Muscle layer of colon (tissue), 2 donors: ENCODE measurements around the gene ADCY3.
A peak's percentile ranks its signal among the peaks of the same experiment; 100 is the strongest.

ENCODE experiments used
- H3K27ac ChIP-seq: one replicate; pipeline ENCODE4 v1.7.0; 2013; ENCODE audit warnings: low read depth, mild to moderate bottlenecking, low read length, moderate library complexity
- H3K27me3 ChIP-seq, 2 donors: one replicate each; pipeline ENCODE4 v1.7.0; 2013; ENCODE audit warnings: low read length in 2 of 2, mild to moderate bottlenecking in 2 of 2; ENCODE audit not compliant: insufficient read depth in 2 of 2, control insufficient read depth in 1 of 2
- H3K36me3 ChIP-seq: one replicate; pipeline ENCODE4 v1.7.0; 2013; ENCODE audit warnings: mild to moderate bottlenecking, low read length; ENCODE audit not compliant: insufficient read depth
- H3K4me1 ChIP-seq: one replicate; pipeline ENCODE4 v1.7.0; 2013; ENCODE audit warnings: mild to moderate bottlenecking, low read length; ENCODE audit not compliant: insufficient read depth
- H3K4me3 ChIP-seq, 2 donors: one replicate each; pipeline ENCODE4 v1.7.0; 2013; ENCODE audit warnings: low read length in 2 of 2, low read depth in 1 of 2, mild to moderate bottlenecking in 1 of 2, moderate library complexity in 1 of 2
- H3K9ac ChIP-seq: one replicate; pipeline ENCODE4 v1.7.0; 2013; ENCODE audit warnings: low read length
- H3K9me3 ChIP-seq: one replicate; pipeline ENCODE4 v1.7.0; 2013; ENCODE audit warnings: mild to moderate bottlenecking, low read length
- donor health status: abdominal sarcoma.
- donor health status: Adenocarcinoma of cecum.

Gene ADCY3

DNA sequence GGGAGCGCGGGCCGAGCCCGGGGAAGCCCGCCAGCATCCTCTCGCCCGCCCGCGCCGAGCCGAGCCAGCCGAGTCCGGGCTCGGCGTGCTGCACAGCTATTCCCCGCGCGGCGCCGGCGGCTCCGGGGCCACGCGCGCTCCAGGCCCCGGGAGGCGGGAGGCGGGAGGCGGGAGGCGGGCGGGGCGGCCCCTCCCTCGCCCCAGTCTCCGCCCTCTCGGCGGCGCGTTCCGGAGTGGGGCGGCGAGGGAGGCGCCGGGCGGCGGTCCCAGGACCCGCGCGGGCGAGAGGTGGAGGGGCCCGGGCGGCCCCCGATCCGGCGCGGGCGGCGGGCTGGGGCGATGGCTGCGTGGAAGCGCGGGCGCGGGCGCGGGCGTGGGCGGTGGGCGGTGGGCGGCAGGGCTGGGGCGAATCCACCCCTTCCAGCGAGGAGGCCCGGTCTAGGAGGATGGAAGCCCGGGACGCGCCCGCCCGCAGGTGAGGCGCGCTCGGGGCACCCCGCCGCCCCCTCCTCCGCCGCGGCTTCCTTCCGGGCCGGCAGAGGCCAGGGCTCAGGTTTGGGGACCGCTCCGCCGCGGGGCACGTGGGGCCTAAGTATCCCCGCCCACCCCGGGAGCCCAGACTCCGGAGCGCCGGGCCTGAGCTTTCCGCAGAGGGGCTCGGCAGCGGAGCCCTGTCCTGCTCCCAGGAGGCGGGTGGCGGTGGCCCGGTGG is at the start of gene ADCY3:
ADCY3 (minus strand) TSS at position 140 of the 711 bp plus-strand sequence. CDS start 1,250 bp downstream, outside the sequence.
- Histone ChIP-seq H3K9me3 (no peaks in the 10 kb centered on the region), H3K4me3 (peak within 1 kb of the TSS; percentile 55 to 57), H3K27ac (no peak within 1 kb of the TSS), H3K36me3 (no peaks in the 10 kb centered on the region), H3K27me3 (no peaks in the 10 kb centered on the region), H3K9ac (no peak within 1 kb of the TSS), H3K4me1 (no peaks in the 10 kb centered on the region)

DNA sequence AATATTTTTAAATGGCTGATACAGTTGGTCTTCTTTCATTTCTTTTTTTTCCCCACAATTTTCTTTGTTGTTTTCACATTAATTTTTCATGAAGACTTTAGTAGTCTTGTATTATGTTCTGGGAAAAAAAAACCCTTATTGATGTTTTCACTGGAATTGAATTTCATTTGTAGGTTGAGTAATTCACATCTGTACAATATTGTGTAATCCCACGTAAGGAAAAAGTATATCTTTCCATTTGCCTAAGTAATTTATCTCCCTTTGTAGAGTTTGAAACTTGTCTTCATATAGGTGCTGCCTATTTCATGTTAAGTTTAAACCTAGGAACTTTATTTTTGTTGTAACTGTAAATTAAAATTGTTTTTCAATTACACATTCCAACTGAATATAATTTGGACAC is 49.7 kb upstream of the ADCY3 start:
- no peaks in the 10 kb centered on the region for H3K9me3 ChIP-seq
- no peak overlapping the region for H3K9ac ChIP-seq
- H3K27ac ChIP-seq, result peak overlapping the region; percentile 20

DNA sequence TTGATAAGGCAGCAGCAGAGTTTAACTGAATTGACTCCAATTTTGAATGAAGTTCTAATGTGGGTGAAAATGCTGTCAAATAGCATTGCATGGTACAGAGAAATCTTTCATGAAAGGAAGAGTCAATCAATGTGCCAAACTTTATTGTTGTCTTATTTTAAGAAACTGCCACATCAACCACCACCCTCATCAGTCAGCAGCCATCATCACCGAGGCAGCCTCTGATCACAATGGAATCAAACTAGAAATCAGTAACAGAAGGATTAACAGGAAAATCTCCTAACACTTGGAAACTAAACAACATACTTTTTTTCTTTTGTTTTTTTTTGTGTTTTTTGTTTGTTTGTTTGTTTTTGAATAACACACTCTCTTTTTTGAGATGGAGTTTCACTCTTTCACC is 41.9 kb upstream of the ADCY3 start:
- no peaks in the 10 kb centered on the region for H3K9me3 ChIP-seq
- H3K36me3 ChIP-seq, result peaks cover 75% of the 10 kb centered on the region
- H3K9ac ChIP-seq, result no peak overlapping the region
- no peaks in the 10 kb centered on the region for H3K27me3 ChIP-seq
- no peak overlapping the region for H3K4me3 ChIP-seq
- H3K27ac ChIP-seq, result no peak overlapping the region
- H3K4me1 ChIP-seq, result no peaks in the 10 kb centered on the region

More for the DNA sequence above, 49.7 kb upstream of the ADCY3 start:
- Histone ChIP-seq H3K36me3 (peaks cover 19% of the 10 kb centered on the region), H3K27me3 (no peaks in the 10 kb centered on the region), H3K4me3 (no peak overlapping the region), H3K4me1 (peaks cover 11% of the 10 kb centered on the region)

DNA sequence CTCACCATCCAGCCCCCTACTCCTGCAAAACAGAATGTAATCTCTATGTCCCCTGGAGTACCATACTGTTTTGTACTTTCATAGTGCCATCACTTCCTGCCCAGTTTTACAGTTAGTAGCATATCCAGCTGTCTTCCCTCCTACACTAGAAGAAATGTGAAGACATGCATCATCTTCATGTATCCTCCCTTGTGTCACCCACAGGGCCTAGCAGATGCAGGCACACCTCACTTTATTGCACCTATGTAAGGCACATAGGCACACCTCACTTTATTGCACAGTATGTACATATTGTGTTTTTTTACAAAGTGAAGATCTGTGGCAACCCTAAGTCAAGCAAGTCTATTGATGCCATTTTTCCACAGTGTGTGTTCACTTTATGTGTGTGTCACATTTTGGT is 39.7 kb upstream of the ADCY3 start:
- Histone ChIP-seq H3K4me1 (no peaks in the 10 kb centered on the region), H3K9me3 (peaks cover 5% of the 10 kb centered on the region), H3K27me3 (no peaks in the 10 kb centered on the region), H3K36me3 (peaks cover 78% of the 10 kb centered on the region), H3K4me3 (no peak overlapping the region), H3K9ac (no peak overlapping the region), H3K27ac (no peak overlapping the region)

DNA sequence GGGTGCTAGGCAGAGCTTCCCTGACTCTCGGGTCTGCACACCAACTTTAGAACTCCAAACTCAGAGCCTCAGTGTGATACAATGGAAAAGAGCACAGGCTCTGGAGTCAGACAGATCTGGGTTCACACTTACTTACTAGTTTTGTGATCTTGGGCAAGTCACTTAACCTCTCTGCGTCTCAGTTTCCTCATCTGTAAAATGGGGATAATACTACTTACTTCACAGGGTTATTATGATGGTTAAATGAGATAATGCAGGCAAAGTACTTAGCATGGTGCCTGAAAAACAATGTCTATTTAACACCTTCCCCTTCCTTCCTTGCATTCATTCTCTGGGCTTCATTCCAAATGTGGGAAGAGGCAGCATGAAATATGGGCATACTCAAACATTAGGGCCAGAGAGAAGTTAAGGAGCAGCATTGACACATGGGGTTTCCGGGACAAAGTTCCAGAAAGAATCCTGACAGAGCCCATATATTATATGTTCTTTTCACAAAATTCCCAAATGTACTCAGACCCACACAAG is 38.4 kb upstream of the ADCY3 start:
- Histone ChIP-seq H3K4me1 (no peaks in the 10 kb centered on the region), H3K9me3 (peaks cover 5% of the 10 kb centered on the region), H3K36me3 (peaks cover 81% of the 10 kb centered on the region), H3K4me3 (no peak overlapping the region), H3K27ac (no peak overlapping the region), H3K9ac (no peak overlapping the region), H3K27me3 (no peaks in the 10 kb centered on the region)

DNA sequence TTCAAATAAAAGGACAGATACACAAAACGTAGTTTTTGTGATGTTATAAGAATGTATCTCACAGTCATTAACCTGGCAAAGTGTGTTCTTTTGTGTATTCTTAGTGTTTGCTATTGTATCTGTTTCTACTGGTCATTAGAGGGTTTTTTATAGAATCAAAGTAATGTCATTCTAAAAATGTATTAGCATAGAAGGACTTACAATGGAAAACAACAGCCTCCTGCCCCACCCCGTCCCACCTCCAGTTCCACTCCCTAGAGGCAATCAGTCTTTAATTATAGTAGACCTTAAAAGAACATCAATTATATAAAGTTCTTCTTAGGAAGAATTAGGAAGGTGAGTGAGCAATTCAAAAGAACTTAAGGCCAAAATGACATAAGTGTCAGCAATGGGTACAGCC is 37.9 kb upstream of the ADCY3 start:
- no peaks in the 10 kb centered on the region for H3K4me1 ChIP-seq
- H3K36me3 ChIP-seq, result peaks cover 81% of the 10 kb centered on the region
- H3K9me3 ChIP-seq, result peaks cover 5% of the 10 kb centered on the region
- no peaks in the 10 kb centered on the region for H3K27me3 ChIP-seq
- H3K4me3 ChIP-seq, result no peak overlapping the region
- no peak overlapping the region for H3K9ac ChIP-seq
- no peak overlapping the region for H3K27ac ChIP-seq

DNA sequence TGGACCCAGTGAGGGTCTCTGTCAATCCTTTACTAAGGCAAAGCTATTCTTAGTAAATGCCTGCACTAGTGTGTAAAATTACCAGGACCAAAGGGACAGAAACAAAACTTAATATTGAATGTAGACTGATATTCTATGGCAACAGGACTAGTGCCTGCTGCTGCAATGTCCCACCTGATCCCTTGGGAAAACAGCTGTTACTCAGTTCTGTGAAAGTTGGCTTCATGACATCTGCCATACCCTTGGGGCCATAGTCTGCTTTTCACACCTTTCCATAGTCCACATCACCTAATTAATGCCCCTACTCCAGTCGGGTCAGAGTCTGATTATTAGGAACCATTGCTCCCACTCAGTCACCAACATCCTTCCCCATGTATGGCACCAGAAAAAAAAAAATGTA is 37.2 kb upstream of the ADCY3 start:
- Histone ChIP-seq H3K4me3 (no peak overlapping the region), H3K27me3 (no peaks in the 10 kb centered on the region), H3K27ac (no peak overlapping the region), H3K9ac (no peak overlapping the region), H3K9me3 (peaks cover 5% of the 10 kb centered on the region), H3K36me3 (peaks cover 83% of the 10 kb centered on the region), H3K4me1 (no peaks in the 10 kb centered on the region)

DNA sequence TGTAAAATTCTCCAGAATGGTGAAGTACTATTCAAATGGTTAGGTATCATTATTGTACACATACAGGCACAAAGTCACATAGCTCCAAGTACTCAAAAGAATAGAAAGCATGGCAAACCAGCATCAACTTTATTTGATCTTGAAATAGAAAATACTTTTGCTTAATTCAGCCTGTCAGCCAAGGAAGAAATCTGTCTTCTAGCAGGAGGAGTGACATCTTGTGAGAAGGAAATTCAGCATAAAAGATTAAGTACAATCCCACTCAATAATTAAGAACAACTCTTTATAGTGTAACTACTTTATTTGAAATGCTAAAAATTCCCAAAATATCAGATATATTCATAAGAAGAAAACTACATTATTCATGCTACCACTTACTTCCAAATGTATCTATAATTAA is 35.9 kb upstream of the ADCY3 start:
- Histone ChIP-seq H3K27me3 (no peaks in the 10 kb centered on the region), H3K27ac (no peak overlapping the region), H3K36me3 (peaks cover 79% of the 10 kb centered on the region), H3K9ac (no peak overlapping the region), H3K4me1 (no peaks in the 10 kb centered on the region), H3K9me3 (peaks cover 5% of the 10 kb centered on the region), H3K4me3 (no peak overlapping the region)

DNA sequence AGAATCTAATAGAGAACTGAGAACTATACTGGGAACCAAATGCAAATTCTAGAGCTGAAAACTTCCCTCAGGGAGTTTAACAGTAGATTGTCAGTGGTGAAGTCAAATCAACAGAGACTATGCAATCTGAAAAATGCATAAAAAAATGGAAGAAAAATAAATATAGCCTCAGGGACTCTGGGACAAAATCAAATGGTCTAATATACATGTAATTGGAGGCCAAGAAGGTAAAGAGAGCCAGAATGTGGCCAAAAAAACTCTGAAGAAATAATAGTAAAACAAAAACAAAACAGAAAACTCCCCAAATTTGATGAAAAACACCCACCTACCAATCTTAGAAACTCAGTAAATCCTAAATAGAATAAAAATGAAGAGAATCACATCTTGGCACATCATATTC is 35.2 kb upstream of the ADCY3 start:
- H3K4me3 ChIP-seq, result no peak overlapping the region
- H3K4me1 ChIP-seq, result no peaks in the 10 kb centered on the region
- no peak overlapping the region for H3K9ac ChIP-seq
- no peak overlapping the region for H3K27ac ChIP-seq
- peaks cover 5% of the 10 kb centered on the region for H3K9me3 ChIP-seq
- H3K36me3 ChIP-seq, result peaks cover 72% of the 10 kb centered on the region
- no peaks in the 10 kb centered on the region for H3K27me3 ChIP-seq

DNA sequence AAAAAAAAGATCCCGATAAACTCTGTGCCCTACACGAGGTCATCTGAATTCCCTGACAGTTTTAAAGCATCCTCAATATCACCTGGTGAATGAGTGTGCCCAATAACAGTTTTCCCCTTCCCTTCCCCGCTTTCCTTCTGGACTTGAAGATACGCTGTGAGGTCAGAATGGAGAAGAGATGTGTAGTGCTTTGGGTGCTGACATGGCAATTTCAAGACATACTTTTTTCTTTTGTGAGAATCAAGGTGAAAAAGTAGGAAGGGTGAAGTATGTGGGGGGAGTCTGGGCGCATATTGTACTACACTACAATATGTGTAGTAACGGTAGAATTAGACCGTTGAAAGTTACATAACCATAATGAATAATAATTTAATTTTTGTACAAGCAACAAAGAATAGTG is 30.1 kb upstream of the ADCY3 start:
- Histone ChIP-seq H3K27ac (no peak overlapping the region), H3K36me3 (peaks cover 45% of the 10 kb centered on the region)

DNA sequence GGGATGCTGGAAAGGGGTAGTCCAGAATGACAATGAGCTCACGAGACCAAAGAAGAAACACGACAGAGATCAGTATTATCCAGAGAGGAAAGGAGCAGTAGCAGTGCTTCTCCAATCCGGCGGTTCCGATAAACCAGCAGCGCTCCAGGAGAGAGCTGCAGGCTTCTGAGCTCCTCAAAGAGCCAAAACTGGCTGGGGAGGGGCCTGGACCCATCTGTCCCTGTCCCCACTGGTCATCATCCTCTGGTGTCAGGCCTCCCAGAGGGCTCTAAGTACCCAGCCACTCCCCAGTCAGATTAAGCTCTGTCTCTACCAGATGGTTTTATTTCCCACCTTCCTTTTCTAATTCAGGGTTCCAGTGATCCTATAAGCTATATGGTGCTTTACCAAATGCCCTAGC is 28.5 kb upstream of the ADCY3 start:
- no peaks in the 10 kb centered on the region for H3K4me1 ChIP-seq
- no peak overlapping the region for H3K27ac ChIP-seq
- no peaks in the 10 kb centered on the region for H3K9me3 ChIP-seq
- H3K27me3 ChIP-seq, result no peaks in the 10 kb centered on the region
- no peak overlapping the region for H3K4me3 ChIP-seq
- peaks cover 36% of the 10 kb centered on the region for H3K36me3 ChIP-seq
- no peak overlapping the region for H3K9ac ChIP-seq

More for the DNA sequence above, 30.1 kb upstream of the ADCY3 start:
- H3K4me1 ChIP-seq, result no peaks in the 10 kb centered on the region
- peaks cover 2% of the 10 kb centered on the region for H3K9me3 ChIP-seq
- H3K4me3 ChIP-seq, result no peak overlapping the region
- H3K27me3 ChIP-seq, result no peaks in the 10 kb centered on the region
- H3K9ac ChIP-seq, result no peak overlapping the region

DNA sequence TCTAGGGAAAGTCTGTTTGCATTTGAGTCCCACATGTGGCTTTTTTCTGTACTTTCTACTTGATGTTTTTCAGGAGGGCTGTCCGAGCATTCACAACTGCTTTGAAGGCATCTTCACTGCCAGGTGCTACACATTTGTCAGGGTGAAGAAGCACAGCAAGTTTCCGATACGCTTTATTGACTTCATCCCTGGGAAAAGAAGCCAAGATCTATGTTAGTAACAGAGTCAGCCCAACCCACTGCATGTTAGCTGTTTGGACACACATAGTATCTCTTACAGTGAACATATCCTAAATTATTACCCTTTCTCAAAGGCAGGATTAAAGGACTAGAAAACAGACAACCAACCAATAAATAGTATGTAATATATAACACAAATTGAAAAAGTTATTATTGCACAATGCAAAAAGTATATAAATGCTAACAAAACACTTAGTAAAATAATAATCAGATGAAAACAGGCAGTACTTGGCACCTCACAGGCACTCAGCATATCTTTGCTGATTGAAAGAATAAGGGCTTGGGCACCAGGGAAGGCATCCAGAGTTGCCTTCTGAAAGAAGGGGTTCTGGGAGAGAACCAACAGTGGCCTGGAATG is 27.6 kb upstream of the ADCY3 start:
- Histone ChIP-seq H3K27me3 (no peaks in the 10 kb centered on the region), H3K36me3 (peaks cover 28% of the 10 kb centered on the region), H3K9me3 (no peaks in the 10 kb centered on the region), H3K27ac (no peak overlapping the region), H3K4me3 (no peak overlapping the region), H3K9ac (no peak overlapping the region), H3K4me1 (no peaks in the 10 kb centered on the region)
